ENCODE data around the gene ITPR3. TPM values are rescaled to one million over a fixed set of nuclear protein-coding genes. Genes with fewer than 3 reads are reported as not detected.

The ITPR3 gene
- total and polyA plus RNA-seq, 2 experiments from 2014 or later, result 0.13 to 1.1 TPM

DNA sequence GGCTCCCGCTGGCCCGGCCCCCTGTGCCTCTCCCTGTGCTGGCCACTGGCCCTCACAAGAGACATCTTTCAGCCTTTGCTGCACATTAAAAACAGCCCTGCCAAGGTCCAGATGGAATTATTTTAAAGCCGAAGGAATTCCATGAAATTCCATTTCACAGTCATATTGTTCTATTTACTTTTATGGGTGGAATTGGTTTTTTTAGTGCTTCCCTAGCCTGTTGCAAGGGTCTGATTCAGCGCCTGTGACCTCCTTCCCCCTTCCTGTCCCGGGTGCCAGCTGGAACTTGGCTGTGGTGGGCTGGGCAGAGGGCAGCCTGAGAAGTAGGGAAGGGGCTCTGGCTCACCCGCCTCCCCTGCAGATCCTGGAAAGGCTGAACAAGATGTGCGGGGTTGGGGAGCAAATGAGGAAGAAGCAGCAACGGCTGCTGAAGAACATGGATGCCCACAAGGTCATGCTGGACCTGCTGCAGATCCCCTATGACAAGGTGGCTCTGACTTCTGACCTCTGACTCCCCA is 56.1 kb downstream of the ITPR3 start:
- no peaks in the 10 kb centered on the region for H3K27me3 ChIP-seq

DNA sequence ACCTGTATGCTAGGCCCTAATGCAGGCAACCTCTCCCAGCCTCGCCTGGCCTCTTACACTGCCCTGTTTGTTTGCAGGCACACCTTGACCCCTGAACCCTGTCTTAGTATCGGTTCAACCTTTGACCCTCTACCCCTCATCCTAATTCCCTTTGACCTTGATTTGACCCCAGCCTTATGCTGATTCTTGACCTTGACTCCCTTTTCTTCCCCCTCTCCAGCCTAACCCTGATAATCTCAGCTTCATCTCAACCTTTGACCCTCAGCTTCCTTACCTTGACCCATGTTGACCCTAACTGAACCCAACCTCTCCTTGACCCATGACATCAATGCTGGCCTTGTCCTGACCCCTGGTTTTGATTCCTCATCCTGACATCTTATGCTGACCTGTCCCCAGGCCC is 56.6 kb downstream of the ITPR3 start:
- no peaks in the 10 kb centered on the region for H3K9me3 ChIP-seq (ENCODE audit: low read depth)
- TF ChIP-seq, protein P1, sequence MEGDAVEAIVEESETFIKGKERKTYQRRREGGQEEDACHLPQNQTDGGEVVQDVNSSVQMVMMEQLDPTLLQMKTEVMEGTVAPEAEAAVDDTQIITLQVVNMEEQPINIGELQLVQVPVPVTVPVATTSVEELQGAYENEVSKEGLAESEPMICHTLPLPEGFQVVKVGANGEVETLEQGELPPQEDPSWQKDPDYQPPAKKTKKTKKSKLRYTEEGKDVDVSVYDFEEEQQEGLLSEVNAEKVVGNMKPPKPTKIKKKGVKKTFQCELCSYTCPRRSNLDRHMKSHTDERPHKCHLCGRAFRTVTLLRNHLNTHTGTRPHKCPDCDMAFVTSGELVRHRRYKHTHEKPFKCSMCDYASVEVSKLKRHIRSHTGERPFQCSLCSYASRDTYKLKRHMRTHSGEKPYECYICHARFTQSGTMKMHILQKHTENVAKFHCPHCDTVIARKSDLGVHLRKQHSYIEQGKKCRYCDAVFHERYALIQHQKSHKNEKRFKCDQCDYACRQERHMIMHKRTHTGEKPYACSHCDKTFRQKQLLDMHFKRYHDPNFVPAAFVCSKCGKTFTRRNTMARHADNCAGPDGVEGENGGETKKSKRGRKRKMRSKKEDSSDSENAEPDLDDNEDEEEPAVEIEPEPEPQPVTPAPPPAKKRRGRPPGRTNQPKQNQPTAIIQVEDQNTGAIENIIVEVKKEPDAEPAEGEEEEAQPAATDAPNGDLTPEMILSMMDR (IDR thresholded peaks at IDR 0.05; ENCODE audit: low read depth, low read length), result no peak
- no peaks in the 10 kb centered on the region for H3K4me1 ChIP-seq (ENCODE audit: low read depth)
- H3K27me3 ChIP-seq, result no peaks in the 10 kb centered on the region
- H3K36me3 ChIP-seq, result no peaks in the 10 kb centered on the region
- no peak for DNase-seq (ENCODE audit: low read depth in 1 of 2, low spot score in 1 of 2)
- H3K27ac ChIP-seq, result no peak overlapping the region
- no peak overlapping the region for H3K4me3 ChIP-seq

More for the DNA sequence above, 56.1 kb downstream of the ITPR3 start:
- Histone ChIP-seq H3K4me1 (ENCODE audit: low read depth) (no peaks in the 10 kb centered on the region), H3K36me3 (no peaks in the 10 kb centered on the region), H3K27ac (no peak overlapping the region), H3K9me3 (ENCODE audit: low read depth) (no peaks in the 10 kb centered on the region), H3K4me3 (no peak overlapping the region)
- TF ChIP-seq, protein P1 (IDR thresholded peaks at IDR 0.05; ENCODE audit: low read depth, low read length), result no peak
- peak in 1 of 2 donors; percentile 10 for DNase-seq (ENCODE audit: low read depth in 1 of 2, low spot score in 1 of 2)

DNA sequence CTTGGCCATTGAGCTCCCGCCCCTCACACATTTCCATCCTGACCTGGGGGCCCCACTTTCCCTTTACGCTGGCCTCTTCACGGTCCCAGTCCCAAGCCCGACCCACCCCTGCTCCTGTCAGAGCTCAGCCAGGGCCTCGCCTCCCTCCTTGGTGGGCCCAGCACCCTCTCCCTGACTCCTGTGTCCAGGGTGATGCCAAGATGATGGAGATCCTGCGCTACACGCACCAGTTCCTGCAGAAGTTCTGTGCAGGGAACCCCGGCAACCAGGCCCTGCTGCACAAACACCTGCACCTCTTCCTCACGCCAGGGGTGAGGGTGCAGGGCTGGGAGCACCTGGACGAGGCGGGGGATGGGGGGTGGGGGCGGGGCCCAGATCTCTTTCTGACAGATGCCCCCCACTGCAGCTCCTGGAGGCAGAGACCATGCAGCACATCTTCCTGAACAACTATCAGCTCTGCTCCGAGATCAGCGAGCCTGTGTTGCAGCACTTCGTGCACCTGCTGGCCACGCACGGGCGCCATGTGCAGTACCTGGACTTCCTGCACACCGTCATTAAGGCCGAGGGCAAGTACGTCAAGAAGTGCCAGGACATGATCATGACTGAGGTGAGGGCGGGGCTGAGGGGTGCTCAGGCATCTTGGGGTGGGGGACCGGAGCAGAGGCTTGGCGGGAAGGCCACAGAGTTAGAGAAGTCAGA is 57.3 kb downstream of the ITPR3 start:
- no peaks in the 10 kb centered on the region for H3K9me3 ChIP-seq (ENCODE audit: low read depth)
- no peak for DNase-seq (ENCODE audit: low read depth in 1 of 2, low spot score in 1 of 2)
- H3K27ac ChIP-seq, result no peak overlapping the region
- no peaks in the 10 kb centered on the region for H3K27me3 ChIP-seq
- H3K4me1 ChIP-seq (ENCODE audit: low read depth), result no peaks in the 10 kb centered on the region
- H3K36me3 ChIP-seq, result no peaks in the 10 kb centered on the region
- TF ChIP-seq, protein P1 (IDR thresholded peaks at IDR 0.05; ENCODE audit: low read depth, low read length), result no peak
- no peak overlapping the region for H3K4me3 ChIP-seq

DNA sequence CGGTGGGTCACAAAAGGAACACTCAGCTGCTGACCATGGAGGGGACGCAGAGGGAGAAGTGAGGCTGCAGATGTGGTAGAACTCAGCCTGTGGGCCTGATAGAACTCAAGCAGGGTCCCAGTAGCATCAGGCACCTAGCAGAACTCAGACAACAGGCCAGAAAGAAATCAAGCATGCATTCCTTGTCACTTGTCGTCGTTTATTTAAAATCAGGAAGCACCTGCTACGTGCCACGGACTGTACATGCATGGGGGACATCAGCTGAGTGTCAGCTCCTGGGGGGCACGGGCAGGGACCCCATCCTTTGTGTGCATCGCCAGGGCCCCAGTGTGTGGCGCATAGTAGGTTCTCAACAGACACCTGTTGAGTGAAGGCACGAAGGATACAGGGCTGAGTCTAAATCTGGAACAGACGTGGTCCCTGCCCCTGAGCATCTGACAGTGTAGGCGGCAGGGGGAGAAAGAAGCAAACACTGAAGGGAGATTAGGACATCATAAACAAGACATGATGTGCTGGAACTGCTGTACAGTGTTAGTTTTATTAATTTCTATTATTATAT is 57.9 kb downstream of the ITPR3 start:
- no peak overlapping the region for H3K27ac ChIP-seq
- TF ChIP-seq, protein P1 (IDR thresholded peaks at IDR 0.05; ENCODE audit: low read depth, low read length), result no peak

GRCh38 chr6:33679761-33680160 is 58.6 kb downstream of the ITPR3 start:
- TF ChIP-seq, protein P1 (IDR thresholded peaks at IDR 0.05; ENCODE audit: low read depth, low read length), result no peak
- DNase-seq (ENCODE audit: low read depth in 1 of 2, low spot score in 1 of 2), result no peak
- H3K4me1 ChIP-seq (ENCODE audit: low read depth), result no peaks in the 10 kb centered on the region
- no peak overlapping the region for H3K27ac ChIP-seq
- H3K27me3 ChIP-seq, result no peaks in the 10 kb centered on the region
- no peaks in the 10 kb centered on the region for H3K9me3 ChIP-seq (ENCODE audit: low read depth)
- no peaks in the 10 kb centered on the region for H3K36me3 ChIP-seq
- H3K4me3 ChIP-seq, result no peak overlapping the region

More for the DNA sequence above, 57.9 kb downstream of the ITPR3 start:
- Histone ChIP-seq H3K27me3 (no peaks in the 10 kb centered on the region), H3K9me3 (ENCODE audit: low read depth) (no peaks in the 10 kb centered on the region), H3K4me1 (ENCODE audit: low read depth) (no peaks in the 10 kb centered on the region), H3K36me3 (no peaks in the 10 kb centered on the region), H3K4me3 (no peak overlapping the region)
- DNase-seq (ENCODE audit: low read depth in 1 of 2, low spot score in 1 of 2), result no peak

Measured in cardiac muscle cell (in vitro differentiated cells and primary cell).